Stimulated activated CD4-positive, alpha-beta T cell treated with anti-CD3 and anti-CD28 coated beads, Interleukin-12 subunit alpha, Interleukin-12 subunit beta, amount 100 ng/mL, for 4 hours (primary cell): ENCODE measurements around the gene CEP95.

Source experiments
- DNase-seq: peaks from one replicate; pipeline ENCODE4 v3.0.0-alpha.2; 2020

The CEP95 gene

GRCh38 chr17:64579917-64580316, 73.1 kb downstream of the CEP95 start:
- no peak for DNase-seq

- no peak for DNase-seq
Measured at GRCh38 chr17:64580384-64581315, 73.9 kb downstream of the CEP95 start.

GRCh38 chr17:64583038-64583437, 76.3 kb downstream of the CEP95 start:
- no peak for DNase-seq

- no peak for DNase-seq
Measured at GRCh38 chr17:64585146-64585545, 78.4 kb downstream of the CEP95 start.
